ENCODE results near the gene CEPT1.
"Not testable (repeated sequence)": the region's sequence is repeated elsewhere in the genome, so short reads cannot be mapped to it uniquely, and the experiment has no call there.

Gene CEPT1

DNA sequence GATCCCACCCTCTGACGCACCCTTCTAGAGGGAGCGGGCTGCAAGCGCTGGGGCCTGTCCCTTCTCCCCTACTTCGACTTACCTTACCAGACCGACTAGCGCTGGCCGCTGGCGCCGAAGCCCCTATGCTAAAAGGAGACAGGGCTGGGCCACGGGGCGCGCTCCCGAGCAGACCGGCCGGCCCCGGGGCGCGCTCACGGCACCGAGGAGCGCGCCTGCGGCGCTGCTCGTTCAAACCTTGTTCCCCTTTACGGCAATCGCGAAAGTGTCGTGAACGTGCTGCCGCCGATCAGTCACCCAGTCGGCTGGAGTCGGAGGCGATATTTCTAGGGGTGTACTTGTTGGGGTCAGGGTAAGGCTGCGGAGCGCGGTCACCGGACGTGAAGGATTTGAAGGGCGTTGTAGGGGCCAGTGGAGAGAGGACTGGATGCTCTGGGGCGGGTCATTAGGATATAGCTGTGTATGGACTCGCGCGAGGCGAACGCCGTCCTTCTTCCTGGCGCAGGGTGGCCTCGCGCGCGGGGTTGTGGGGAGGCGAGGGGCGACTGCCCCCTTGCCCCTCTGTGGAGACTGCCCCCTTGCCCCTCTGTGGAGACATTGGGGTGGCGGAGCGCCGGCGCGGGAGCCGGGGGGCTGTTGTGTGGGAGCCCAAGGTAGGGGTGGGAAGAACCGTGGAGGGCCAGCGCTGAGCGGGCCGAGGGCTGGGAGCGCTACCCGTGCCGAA lies at the start of gene CEPT1, which contains the start of gene DRAM2:
Gene CEPT1 (plus strand): TSS at position 268 of the 724 bp plus-strand sequence. CDS start 7,492 bp downstream, outside the sequence.
Gene DRAM2 (minus strand): TSS at position 138 of the 724 bp plus-strand sequence. CDS start 8,539 bp downstream, outside the sequence.
- Histone ChIP-seq H3K4me3 (peak within 1 kb of the TSS; percentile 92), H3K9me3 (ENCODE audit: low read depth, low read length) (no peaks in the 10 kb centered on the region), H3K36me3 (ENCODE audit: insufficient read depth, low read length) (peaks cover 22% of the 10 kb centered on the region), H3K27ac (peak within 1 kb of the TSS; percentile 96), H3K9ac (ENCODE audit: insufficient read length) (peak within 1 kb of the TSS; percentile 88)
- TF ChIP-seq EZH2 (IDR thresholded peaks at IDR 0.05), result no peak
- TF ChIP-seq POLR2AphosphoS5 (IDR thresholded peaks at IDR 0.05; ENCODE audit: borderline replicate concordance, low read depth, low read length), result peak; percentile 88
- peak; percentile 72 for DNase-seq (ENCODE audit: low read depth, low spot score)

DNA sequence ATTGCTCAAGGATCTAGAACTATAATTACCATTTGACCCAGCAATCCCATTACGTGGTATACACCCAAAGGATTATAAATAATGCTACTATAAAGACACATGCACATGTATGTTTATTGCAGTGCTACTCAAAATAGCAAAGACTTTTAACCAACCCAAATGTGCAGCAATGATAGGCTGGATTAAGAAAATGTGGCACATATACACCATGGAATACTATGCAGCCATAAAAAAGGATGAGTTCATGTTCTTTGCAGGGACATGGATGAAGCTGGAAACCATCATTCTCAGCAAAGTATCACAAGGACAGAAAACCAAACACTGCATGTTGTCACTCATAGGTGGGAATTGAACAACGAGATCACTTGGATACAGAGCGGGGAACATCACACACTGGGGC lies 44.6 kb upstream of the CEPT1 start:
- DNase-seq (ENCODE audit: low read depth, low spot score); H3K4me3 ChIP-seq; H3K9ac ChIP-seq (ENCODE audit: insufficient read length); H3K36me3 ChIP-seq (ENCODE audit: insufficient read depth, low read length); H3K27ac ChIP-seq; H3K9me3 ChIP-seq (ENCODE audit: low read depth, low read length): not testable (repeated sequence)

DNA sequence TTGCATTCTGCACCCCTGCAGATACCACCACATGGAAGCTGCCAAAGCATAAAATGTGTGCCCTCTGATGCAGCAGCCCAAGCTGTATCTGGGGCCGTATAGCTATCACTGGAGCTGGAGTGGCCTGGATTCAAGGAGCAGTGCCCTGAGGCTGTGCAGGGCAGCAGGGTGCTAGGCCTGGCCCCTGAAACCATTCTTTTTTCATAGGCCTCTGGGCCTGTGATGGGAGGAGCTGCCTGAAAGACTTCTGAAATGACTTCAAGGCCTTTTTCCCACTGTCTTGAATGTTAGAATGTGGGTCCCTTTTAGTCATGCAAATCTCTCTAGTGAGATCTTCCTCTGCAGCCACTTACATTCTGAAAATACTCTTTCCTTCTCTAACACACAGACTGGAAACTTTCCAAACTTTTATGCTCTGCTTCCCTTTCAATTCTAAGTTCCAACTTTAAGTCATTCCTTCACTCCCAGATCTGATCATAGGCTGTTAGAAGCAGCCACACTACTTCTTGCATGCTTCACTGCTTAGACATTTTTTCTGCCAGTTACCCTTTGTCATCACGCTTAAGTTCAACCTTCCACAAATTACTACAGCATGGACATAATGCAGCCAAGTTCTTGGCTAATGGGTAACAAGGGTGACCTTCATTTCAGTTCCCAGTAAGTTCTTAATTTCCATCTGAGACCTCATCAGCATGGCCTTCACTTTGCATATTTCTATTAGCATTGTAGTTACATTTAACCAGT lies 42.5 kb upstream of the CEPT1 start:
- H3K36me3 ChIP-seq (ENCODE audit: insufficient read depth, low read length), result no peaks in the 10 kb centered on the region
- no peak overlapping the region for H3K27ac ChIP-seq
- no peak for TF ChIP-seq FOXP2 (optimal IDR thresholded peaks at IDR 0.05; ENCODE audit: control extremely low read depth, extremely low read length, insufficient read depth)
- TF ChIP-seq EZH2 (IDR thresholded peaks at IDR 0.05), result no peak
- TF ChIP-seq POLR2AphosphoS5 (IDR thresholded peaks at IDR 0.05; ENCODE audit: borderline replicate concordance, low read depth, low read length), result no peak
- H3K9ac ChIP-seq (ENCODE audit: insufficient read length), result no peak overlapping the region
- H3K4me3 ChIP-seq, result no peak overlapping the region
- no peak for DNase-seq (ENCODE audit: low read depth, low spot score)
- no peaks in the 10 kb centered on the region for H3K9me3 ChIP-seq (ENCODE audit: low read depth, low read length)

DNA sequence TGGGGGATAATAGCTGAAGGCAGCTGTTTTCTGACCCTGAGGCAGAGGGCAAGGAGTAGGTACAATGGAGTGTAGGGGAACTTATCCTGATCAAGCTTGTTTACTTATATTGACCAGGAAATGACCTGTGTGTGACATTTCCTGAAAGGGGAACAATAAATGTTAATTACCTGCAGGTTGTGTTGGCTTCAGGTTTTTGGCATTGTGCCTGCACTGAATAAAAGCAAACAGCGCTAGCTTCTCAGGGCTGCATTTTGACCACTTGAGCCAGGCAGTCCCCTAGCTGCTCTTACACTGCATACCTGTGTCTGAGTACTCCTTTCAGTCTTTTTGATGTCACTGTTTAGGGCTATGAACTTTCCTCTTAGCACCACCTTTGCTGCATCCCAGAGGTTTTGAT lies 40.7 kb upstream of the CEPT1 start:
- no peak overlapping the region for H3K27ac ChIP-seq
- DNase-seq (ENCODE audit: low read depth, low spot score), result no peak
- H3K36me3 ChIP-seq (ENCODE audit: insufficient read depth, low read length), result no peaks in the 10 kb centered on the region
- TF ChIP-seq FOXP2 (optimal IDR thresholded peaks at IDR 0.05; ENCODE audit: control extremely low read depth, extremely low read length, insufficient read depth) (no peak), POLR2AphosphoS5 (IDR thresholded peaks at IDR 0.05; ENCODE audit: borderline replicate concordance, low read depth, low read length) (no peak), EZH2 (IDR thresholded peaks at IDR 0.05) (no peak)
- H3K9ac ChIP-seq (ENCODE audit: insufficient read length), result no peak overlapping the region
- no peak overlapping the region for H3K4me3 ChIP-seq
- H3K9me3 ChIP-seq (ENCODE audit: low read depth, low read length), result no peaks in the 10 kb centered on the region

DNA sequence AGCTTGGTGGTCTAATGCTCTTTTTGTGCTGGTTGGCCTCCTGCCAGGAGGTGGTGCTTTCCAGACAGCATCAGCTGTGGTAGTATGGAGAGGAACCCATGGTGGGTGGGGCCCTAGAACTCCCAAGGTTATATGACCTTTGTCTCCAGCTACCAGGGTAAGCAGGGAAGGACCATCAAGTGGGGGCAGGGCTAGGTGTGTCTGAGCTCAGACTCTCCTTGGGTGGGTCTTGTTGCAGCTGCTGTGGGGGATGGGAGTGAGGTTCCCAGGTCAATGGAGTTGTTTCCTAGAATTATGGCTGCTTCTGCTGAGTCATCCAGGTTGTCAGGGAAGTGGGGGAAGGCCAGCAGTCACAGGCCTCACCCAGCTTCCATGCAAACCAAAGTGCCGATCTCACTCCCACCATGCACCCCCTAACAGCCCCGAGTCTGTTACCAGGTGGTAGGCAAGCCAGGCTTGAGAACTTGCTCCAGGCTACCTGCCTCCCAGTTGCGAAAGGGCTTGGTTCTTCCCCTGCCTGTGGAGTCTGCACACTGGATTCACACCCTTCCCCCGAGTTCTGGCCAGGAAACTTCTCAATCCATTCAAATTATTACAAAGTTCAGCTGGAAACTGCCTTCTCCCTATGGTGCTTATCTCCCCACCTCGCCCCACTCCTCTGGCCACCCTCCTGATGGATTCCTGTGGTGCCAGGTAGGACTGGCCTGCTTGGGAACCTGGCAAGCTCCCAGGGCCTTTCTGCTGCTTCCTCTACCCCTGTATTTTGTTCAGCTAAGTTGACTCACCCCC lies 38.0 kb upstream of the CEPT1 start:
- no peak overlapping the region for H3K27ac ChIP-seq
- H3K36me3 ChIP-seq (ENCODE audit: insufficient read depth, low read length), result no peaks in the 10 kb centered on the region
- H3K9ac ChIP-seq (ENCODE audit: insufficient read length), result no peak overlapping the region
- no peak for TF ChIP-seq EZH2 (IDR thresholded peaks at IDR 0.05)
- TF ChIP-seq POLR2AphosphoS5 (IDR thresholded peaks at IDR 0.05; ENCODE audit: borderline replicate concordance, low read depth, low read length), result no peak
- TF ChIP-seq FOXP2 (optimal IDR thresholded peaks at IDR 0.05; ENCODE audit: control extremely low read depth, extremely low read length, insufficient read depth), result no peak
- no peak for DNase-seq (ENCODE audit: low read depth, low spot score)
- H3K9me3 ChIP-seq (ENCODE audit: low read depth, low read length), result no peaks in the 10 kb centered on the region
- H3K4me3 ChIP-seq, result no peak overlapping the region

DNA sequence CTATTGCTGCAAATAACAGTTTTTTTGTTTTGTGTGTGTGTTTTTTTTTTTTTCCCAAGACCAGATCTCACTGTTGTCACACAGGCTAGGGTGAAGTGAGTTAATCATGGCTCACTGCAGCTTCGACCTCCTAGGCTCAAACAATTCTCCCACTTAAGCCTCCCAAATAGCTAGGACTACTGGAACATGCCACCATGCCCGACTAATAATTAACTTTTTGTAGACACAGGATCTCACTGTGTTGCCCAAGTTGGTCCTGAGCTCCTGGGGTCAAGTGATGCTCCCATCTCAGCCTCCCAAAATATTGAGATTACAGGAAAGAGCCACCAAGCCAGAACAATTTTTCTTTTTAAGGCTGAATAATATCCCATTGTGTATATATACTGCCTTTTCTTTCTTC lies 35.0 kb upstream of the CEPT1 start:
- H3K9me3 ChIP-seq (ENCODE audit: low read depth, low read length), result 0 out of 2 replicates have a peak, but pooled peaks cover 4% of the 10 kb centered on the region
- no peak for DNase-seq (ENCODE audit: low read depth, low spot score)
- no peak overlapping the region for H3K27ac ChIP-seq
- no peaks in the 10 kb centered on the region for H3K36me3 ChIP-seq (ENCODE audit: insufficient read depth, low read length)
- no peak overlapping the region for H3K4me3 ChIP-seq
- H3K9ac ChIP-seq (ENCODE audit: insufficient read length), result no peak overlapping the region
- TF ChIP-seq POLR2AphosphoS5 (IDR thresholded peaks at IDR 0.05; ENCODE audit: borderline replicate concordance, low read depth, low read length) (no peak), FOXP2 (optimal IDR thresholded peaks at IDR 0.05; ENCODE audit: control extremely low read depth, extremely low read length, insufficient read depth) (no peak), EZH2 (IDR thresholded peaks at IDR 0.05) (no peak)

DNA sequence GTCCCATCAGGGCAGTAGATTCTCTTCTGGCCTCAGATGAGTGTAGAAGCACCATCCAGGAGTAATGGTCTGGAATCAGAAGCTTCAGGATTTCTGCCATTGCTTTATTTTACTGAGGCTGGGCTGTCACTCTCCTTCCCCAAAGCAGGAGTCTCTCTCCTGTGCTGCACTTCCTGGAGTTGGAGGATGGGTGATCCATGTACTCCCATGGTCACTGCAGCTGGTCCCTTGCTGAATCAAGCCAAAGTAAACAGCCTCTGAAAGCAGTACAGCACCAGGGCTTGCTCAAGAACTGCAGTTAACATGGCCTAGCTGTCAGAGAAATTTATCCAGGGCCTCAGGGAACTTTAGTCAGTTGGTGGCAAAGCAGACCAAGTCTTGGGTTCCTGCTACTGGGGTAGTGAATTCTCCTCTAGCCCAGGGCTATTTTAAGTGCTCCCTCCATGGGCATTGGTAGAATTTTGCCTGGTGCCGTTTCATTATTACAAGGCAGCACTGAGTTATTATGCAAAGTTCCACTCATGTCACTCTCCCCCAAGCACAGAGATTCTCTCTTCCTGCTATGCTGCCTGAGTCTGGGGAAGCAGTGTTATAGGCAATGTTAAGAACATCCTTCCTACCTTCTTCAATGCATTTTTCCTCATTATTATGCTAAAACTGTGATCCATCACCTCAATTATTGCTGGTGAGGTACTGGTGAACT lies 29.7 kb upstream of the CEPT1 start:
- H3K27ac ChIP-seq, result no peak overlapping the region
- TF ChIP-seq FOXP2 (optimal IDR thresholded peaks at IDR 0.05; ENCODE audit: control extremely low read depth, extremely low read length, insufficient read depth) (no peak), EZH2 (IDR thresholded peaks at IDR 0.05) (no peak), POLR2AphosphoS5 (IDR thresholded peaks at IDR 0.05; ENCODE audit: borderline replicate concordance, low read depth, low read length) (no peak)
- 0 out of 2 replicates have a peak, but pooled peaks cover 4% of the 10 kb centered on the region for H3K9me3 ChIP-seq (ENCODE audit: low read depth, low read length)
- no peak overlapping the region for H3K4me3 ChIP-seq
- no peak for DNase-seq (ENCODE audit: low read depth, low spot score)
- no peaks in the 10 kb centered on the region; the same call in 1 of the 2 replicates for H3K36me3 ChIP-seq (ENCODE audit: insufficient read depth, low read length)
- no peak overlapping the region for H3K9ac ChIP-seq (ENCODE audit: insufficient read length)

DNA sequence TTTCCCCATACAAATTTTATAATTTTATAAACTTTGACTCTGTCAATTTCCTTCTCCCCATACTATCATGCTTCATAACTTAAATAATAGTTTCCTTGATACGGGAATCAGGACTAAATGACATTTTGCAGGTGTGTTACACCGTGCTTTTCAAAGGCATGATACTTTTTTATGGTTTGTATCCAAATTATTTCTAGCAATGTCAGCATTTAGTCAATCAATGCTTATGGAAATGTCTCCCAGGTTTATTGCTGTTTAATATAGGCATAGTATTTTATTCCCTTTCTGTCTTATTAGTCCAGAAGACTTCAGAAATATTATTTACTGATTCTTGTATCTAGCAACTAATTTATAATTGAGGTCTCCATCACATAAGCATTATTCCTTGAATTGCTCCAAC lies 23.5 kb upstream of the CEPT1 start:
- no peak for TF ChIP-seq POLR2AphosphoS5 (IDR thresholded peaks at IDR 0.05; ENCODE audit: borderline replicate concordance, low read depth, low read length)
- TF ChIP-seq FOXP2 (optimal IDR thresholded peaks at IDR 0.05; ENCODE audit: control extremely low read depth, extremely low read length, insufficient read depth), result no peak
- H3K4me3 ChIP-seq, result no peak overlapping the region
- H3K27ac ChIP-seq, result no peak overlapping the region
- H3K36me3 ChIP-seq (ENCODE audit: insufficient read depth, low read length), result peaks cover 32% of the 10 kb centered on the region
- H3K9ac ChIP-seq (ENCODE audit: insufficient read length), result no peak overlapping the region
- H3K9me3 ChIP-seq (ENCODE audit: low read depth, low read length), result no peaks in the 10 kb centered on the region
- no peak for DNase-seq (ENCODE audit: low read depth, low spot score)

Data from SK-N-MC (cell line).